COR-L47 (cell line): ENCODE measurements around the gene BAIAP3.

Experiments used
- DNase-seq: peaks from one replicate; lab custom pipeline; 2025; lab: John Stamatoyannopoulos, UW

BAIAP3 gene

DNA sequence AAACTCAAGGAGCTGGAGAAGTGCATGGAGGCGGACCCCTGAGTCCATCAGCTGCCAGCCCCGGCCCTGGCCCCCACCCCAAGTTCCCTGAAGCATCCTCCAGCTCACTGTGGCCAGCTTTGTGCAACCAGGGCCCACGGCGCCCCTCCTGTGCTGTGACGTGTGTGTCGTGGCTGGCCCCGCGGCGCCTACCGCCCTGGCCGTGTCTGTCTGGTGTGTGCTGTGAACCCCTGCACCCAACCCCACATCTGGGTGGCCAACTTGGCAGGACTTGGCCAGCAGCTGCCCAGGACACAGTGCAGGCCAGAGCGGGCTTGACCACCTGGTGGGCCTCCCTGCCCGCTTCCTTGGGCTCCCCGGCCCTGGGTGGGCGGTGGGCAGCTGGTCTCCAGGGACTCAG, 15.0 kb downstream of the BAIAP3 start:
- no peak for DNase-seq

DNA sequence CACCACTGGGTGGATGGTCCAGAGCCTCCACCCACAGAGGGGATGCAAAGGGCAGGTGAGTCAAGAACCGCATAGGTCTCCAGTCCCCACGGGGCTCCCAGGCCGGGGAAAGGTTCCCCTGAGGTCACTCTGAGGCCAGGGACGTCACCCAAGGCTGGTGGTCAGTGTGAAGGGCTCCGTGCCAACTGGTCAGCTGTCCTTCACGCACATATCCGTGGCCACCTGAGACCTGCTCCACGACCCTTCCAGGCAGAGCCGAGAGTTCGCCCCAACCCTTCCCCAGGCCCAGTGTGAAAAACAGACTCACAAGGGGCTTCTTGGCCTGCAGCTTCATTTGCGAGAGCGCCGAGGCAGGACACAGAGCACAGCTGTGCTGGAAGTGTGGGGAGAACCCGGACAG, 15.5 kb downstream of the BAIAP3 start:
- no peak for DNase-seq

DNA sequence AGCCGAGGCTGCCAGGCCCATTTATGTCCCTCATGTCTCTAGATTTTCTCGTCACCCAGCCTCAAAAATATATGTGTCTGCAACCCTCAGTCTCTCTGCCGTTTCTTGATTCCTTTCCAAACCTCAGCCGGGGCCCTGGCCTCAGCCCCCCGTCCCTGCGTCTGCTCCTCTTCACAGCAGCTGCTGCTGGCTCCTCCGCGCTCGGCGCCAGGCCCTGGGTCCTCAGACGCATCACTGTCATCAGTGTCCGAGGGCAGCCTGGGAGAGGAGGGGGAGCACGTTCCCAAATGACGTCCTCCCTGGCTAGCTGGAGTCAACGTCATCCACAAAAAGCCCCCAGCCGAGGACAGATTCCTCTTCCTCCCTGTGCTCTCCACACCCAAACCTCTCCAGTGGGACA, 15.9 kb downstream of the BAIAP3 start:
- no peak for DNase-seq

DNA sequence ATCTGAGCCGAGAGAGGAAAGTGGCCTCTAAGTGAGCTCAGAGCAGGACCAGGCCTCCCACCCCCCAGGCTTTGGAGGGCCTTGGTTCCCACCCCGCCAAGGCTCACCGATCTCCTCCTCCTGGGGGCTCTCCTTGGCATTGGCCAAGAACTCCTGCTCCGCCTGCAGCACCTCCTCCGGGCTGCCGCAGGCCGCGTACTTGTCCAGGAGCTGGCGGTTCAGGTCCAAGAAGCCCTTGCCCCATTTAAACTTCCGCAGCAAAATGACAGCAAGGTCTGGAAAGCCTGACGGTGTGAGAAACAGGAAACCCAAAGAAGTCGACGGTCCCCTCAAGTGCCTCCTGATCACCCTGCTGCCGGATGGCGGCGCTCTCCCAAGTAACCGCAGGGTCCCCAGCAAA, 16.5 kb downstream of the BAIAP3 start:
- DNase-seq: no peak

GRCh38 chr16:1350691-1351090, 17.2 kb downstream of the BAIAP3 start:
- no peak for DNase-seq

GRCh38 chr16:1351215-1351581, 17.8 kb downstream of the BAIAP3 start:
- DNase-seq: no peak

DNA sequence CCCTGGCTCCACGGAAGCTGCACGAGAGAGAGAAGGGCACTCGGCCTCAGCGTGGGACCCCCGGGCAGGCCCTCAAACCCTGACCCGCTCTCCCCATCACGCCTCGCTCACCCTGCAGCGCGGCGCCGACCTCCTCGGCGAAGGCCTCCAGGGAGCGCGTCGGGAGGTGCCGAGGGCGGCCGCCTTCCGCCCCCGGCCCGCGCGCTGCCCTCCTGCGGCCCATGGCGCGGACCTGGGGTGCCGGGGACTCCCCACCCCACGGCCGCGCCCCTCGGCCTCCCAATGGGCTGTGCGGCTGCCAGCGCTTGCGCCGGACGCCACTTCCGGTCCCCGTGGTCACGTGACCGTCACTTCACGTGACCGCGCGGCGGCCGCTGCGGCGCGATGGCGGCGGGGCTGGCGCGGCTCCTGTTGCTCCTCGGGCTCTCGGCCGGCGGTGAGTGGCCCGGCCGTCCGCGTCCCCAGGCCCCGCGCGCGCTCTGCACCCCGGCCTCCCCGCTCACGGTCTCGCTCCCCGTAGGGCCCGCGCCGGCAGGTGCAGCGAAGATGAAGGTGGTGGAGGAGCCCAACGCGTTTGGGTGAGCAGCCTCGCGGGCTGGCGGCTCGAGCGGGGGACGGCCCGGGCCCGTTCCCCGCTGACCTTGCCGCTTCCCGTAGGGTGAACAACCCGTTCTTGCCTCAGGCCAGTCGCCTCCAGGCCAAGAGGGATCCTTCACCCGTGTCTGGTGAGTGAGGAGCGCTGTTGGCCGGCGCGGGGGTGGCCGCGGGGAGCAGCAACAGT, 18.3 kb downstream of the BAIAP3 start, which contains the start of the genes GNPTG and TSR3:
Gene GNPTG (plus strand): TSS at position 350 of the 781 bp plus-strand sequence. CDS start 35 bp downstream, at position 385.
Gene TSR3 (minus strand): TSS at position 297 of the 781 bp plus-strand sequence. CDS start 74 bp downstream, at position 223.
- peak; percentile 79 for DNase-seq

GRCh38 chr16:1354815-1355540, 21.5 kb downstream of the BAIAP3 start:
- no peak for DNase-seq

GRCh38 chr16:1355591-1355990, 22.1 kb downstream of the BAIAP3 start:
- no peak for DNase-seq

DNA sequence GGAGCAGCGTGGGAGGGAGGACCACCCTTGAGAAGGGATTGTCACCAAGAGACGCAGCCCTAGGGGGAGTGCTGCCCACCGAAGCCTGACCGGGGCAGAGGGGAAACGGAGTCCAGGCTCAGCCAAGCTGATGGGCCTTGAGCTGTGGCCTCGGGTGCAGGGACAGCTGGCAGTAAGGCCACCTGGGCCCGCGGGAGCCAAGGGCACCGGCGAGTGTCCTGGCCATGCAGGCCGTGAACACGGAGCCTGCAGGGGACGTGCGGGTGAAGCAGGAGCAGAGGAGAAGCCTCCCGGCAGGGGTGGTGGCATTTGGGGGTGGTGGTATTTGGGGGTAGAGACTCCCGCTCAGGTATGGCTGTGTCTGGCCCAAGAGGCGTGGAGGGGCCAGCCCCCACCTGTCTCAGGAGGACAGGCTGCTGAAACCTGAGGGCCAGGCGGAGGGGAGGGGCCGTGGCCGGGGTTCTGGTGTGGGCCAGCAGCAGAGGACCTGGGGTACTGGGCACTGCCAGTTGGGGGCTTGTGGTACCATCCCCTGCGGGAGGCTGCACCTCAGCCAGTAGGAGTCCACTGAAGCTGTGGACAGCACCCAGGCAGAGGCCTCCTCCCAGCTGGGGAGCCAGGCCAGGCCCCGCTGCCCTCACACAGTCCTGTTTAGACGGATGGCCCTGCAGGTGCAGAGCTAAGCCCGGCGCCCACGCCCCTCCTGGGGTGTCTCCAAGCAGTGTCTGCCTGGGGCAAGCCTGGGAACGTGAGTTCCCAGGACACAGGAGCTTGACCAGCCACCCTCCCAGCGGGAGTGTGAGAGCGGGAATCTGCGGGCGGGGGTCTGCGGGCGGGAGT, 22.8 kb downstream of the BAIAP3 start:
- DNase-seq: no peak

DNA sequence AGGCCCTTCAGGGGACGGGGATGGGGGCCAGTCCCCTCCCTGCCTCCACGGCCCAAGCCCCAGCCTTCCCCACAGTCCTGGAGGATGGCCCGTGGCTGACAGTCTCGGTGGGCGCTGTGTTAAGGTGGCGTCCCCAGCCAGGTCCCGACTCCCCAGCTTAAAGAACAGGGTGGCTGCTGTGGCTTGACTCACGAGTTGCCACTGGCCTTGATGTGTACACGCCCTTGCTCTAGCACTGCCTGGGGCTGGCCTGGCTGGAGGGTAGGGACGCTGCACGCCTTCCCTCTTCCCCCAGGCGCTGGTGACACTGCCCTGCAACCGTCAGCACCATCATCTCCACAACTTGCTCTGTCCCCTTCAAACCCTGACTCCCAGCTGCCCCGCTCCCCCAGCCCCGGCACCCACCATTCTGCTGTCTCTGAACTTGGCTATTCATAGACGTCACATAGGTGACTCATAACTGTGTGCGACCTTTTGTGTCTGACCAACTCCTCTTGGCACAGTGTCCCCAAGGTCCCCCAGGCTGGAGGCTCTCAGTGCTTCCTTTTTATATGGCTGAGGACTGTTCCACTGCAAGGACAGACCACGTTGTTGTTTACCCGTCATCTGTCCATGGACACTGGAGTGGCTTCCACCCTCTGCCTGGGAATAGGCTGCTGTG, 24.6 kb downstream of the BAIAP3 start:
- no peak for DNase-seq

DNA sequence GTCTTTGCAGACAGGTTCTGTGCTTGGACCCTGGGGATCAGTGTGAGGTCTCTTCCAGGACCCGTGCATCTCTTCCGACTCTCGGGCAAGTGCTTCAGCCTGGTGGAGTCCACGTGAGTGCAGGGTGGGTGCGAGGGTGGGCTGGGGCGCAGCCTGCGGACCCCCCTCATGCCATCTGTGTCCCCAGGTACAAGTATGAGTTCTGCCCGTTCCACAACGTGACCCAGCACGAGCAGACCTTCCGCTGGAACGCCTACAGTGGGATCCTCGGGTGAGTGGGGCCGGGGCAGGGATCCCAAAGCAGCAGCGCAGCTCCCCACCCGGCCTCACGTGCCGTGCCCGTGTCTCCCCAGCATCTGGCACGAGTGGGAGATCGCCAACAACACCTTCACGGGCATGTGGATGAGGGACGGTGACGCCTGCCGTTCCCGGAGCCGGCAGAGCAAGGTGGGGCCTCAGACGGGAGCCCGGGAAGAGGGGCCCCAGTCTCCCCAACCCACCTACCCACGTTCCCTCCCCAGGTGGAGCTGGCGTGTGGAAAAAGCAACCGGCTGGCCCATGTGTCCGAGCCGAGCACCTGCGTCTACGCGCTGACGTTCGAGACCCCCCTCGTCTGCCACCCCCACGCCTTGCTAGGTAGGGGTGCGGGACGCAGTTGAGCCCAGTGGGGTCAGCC, 28.4 kb downstream of the BAIAP3 start:
- DNase-seq: no peak

DNA sequence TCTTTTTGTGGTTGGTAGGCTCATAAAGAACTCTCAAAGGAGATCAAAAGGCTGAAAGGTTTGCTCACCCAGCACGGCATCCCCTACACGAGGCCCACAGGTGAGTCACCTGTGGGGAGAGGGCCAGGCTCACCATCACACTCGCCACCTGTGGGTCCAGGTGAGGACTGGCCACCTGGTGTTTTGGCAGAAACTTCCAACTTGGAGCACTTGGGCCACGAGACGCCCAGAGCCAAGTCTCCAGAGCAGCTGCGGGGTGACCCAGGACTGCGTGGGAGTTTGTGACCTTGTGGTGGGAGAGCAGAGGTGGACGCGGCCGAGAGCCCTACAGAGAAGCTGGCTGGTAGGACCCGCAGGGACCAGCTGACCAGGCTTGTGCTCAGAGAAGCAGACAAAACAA, 29.4 kb downstream of the BAIAP3 start:
- no peak for DNase-seq

- DNase-seq: peak; percentile 57
Observed at GRCh38 chr16:1363501-1364041, 30.1 kb downstream of the BAIAP3 start.

DNA sequence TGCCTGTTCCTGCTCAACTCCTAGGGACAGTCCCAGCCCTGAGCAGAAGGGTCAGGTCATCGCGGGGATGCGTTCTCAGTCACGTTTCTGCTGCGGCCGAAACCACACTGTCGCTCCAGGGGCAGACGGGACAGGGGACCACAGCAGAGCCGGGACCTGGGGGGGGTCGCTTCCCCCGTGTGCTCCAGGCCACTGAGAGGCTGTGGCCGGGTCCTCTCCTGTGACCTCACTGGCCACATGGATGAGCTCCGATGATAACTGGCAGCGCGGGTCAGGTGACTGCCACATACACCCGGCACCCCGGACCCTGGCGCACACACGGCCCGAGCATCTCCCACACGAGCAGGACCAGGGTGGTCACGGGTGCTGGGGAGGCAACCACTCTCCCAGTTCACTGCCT, 31.1 kb downstream of the BAIAP3 start:
- no peak for DNase-seq

DNA sequence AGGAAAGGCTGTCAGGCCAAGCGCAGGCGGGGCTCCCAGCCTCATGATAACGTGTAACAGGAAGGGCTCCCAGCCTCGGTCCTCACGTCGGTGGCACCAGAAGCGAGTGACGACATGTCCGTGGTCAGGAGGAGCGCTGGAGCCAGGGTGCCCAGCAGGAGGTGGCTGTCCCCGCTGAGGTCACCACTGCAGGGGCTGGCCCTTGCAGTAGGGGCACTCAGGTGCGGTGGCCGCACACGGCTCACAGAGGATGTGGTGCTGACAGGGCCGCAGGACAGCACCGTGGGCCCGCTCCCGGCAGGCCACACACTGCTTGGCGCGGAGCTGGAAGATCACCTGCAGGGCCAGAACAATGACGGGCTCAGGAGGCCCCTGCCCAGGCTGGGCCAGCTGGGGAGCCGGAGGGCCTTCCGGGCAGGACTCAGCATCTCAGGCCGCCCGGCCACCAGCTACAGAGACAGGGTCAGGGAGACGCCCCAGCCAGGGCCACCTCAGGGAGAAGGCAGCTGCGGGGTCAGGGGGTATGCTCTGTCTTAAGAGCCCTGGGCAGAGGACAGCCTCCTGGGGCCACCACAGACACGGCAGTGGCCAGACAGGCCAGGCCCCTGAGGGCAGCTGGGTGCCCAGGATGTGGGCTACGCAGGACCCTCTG, 32.7 kb downstream of the BAIAP3 start:
- DNase-seq: no peak

GRCh38 chr16:1366712-1367299, 33.4 kb downstream of the BAIAP3 start:
- DNase-seq: no peak

- peak; percentile 46 for DNase-seq
Observed at GRCh38 chr16:1367486-1368174, 34.2 kb downstream of the BAIAP3 start.
